Stimulated activated CD4-positive, alpha-beta T cell treated with anti-CD3 and anti-CD28 coated beads, Interleukin-4, amount 100 ng/mL, for 4 hours (primary cell): ENCODE measurements around the gene ZNF48.

Experiments used
- DNase-seq, 2 experiments: peaks; one replicate each; pipeline ENCODE4 v3.0.0-alpha.2; 2020

ZNF48 gene

DNA sequence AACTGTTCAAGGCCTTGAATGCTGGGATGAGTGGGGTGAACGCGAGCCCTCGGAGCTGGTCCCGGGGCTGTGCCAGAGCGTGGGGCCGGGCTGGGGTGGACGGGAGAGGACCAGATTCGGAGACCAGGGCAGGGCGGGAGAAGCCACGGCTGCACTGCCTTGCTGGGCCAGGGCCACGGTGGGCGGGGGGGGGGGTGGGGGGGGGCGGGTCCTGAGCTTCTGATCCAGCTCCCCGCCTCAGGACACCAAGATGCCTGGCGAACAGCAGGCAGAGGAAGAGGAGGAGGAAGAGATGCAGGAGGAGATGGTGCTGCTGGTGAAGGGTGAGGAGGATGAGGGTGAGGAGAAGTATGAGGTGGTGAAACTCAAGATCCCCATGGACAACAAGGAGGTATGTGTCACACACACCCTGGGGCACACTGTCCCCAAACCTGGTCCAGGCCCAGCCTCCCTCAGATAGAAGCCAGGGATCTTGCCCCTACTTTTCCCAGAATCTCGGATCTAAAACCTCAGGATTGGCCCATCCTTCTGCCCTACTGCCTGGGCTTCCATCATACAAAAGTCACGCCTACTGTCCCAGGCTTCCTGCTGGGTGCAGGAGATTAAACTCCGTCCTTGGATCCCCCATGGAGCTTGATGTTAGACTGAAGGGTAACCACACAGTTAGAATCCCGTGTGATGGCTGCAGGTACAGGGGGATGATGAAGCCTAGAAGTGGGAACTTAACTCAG lies 12.7 kb downstream of the ZNF48 start:
- no peak for DNase-seq

DNA sequence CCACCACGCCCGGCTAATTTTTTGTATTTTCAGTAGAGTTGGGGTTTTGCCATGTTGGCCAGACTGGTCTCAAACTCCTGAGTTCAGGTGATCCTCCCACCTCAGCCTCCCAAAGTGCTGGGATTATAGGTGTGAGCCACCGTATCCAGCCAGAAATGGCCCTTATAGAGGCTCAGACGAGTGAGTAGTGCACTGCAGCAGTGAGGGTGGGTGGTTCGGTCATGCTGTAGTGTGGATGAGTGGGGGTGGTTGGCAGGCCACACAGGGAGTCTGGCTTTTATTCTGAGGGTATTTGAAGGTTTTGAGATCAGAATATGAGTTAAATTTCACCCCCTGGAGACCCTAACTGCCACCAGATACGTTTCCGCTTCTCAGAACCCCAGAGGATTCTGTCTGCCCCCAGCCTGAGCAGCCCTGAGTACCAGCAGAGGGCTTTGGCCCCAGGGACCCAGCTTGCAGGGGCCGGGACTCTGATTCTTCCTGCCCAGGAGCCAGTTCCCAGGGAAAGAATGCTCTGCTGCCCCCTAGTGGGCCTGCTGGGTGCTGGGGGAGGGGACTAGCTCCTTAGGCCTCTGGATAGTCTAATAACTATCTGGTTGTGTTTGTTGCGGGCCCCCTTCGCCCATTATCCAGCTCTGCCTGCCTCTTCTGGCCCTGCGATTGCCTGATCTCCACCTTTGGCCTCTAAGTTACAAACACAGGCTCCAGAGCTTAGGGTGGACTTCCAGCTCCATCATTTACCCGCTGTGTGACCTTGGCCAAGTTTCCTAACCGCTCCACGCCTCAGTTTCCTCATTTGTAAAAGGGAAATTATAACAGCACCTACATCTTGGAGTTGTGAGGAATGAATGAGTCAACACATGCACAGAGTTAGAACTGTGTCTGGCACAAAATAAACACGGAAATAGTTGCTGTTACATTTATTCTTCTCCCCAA lies 14.2 kb downstream of the ZNF48 start:
- DNase-seq, result peak; percentile 86 to 92

DNA sequence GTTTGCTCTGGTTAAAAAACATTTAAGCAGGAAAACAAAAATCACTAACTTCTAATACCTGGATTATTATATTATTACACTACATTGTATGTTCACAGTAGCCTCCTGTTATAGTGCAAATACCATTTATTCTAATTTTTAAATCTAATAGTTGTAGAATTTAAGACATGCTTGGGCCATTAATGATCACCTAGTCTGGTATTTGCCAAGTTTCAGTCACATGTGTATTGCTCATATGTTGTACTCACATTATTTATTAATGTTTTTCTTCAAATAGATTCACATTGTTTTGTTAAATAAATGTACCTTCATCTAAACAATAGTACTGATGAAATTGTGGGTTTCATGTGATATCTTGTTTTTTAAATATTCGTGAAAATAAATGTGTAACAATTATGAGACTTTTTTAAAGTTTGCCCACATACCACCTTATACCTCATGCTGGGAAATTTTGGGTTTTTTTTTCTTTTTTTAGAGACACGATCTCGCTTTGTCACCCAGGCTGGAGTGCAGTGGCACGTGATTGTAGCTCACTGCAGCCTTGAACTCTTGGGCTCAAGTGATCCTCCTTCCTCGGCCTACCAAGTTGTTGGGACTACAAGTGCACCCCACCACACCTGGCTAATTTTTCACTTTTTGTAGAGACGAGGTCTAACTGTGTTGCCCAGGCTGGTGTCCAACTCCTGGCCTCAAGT lies 18.0 kb downstream of the ZNF48 start:
- DNase-seq, result no peak

DNA sequence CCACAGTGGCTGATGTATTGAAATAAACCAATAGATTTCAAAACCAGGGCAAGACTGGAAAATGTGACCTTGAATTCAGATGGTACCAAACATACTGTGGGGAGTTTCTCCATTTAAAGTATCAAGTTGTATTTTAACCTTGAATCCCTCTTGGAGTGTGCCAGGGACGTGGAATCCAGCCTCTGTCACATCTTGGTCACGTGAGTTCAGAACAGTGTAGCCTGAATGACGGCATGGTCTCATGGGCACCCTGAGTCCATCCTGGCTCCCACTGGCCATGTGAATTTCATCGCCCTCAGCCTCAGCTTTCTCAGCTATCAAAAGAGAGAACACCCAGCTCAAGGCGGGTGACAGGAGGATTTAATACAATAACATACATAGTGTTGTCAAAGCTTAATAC lies 18.9 kb downstream of the ZNF48 start:
- DNase-seq, result no peak

DNA sequence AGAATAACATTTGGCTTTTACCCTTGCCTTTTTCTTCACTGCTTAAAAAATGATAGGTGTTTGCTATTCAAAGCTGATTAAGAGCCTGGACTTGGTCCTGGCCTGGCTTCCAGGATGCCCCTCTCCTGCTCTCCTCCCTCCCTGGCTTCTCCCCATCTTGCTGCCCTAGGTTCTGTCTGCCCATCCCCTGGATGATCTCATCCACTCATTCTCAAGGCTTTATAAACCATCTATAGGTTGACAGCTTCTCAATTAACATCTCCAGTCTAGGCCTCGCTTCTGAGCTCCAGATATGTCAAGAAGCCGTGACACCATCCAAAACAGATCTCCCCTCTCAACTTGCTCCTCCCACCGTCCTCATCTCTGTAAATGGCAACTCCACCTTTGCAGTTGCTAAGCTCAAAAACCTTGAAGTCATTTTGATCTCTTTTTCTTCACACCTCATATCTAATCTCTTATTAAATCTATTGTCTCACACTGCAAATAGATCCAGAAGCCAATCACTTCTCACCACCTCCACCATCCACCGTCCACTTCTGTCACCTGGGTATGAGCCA lies 20.9 kb downstream of the ZNF48 start:
- DNase-seq, result no peak

DNA sequence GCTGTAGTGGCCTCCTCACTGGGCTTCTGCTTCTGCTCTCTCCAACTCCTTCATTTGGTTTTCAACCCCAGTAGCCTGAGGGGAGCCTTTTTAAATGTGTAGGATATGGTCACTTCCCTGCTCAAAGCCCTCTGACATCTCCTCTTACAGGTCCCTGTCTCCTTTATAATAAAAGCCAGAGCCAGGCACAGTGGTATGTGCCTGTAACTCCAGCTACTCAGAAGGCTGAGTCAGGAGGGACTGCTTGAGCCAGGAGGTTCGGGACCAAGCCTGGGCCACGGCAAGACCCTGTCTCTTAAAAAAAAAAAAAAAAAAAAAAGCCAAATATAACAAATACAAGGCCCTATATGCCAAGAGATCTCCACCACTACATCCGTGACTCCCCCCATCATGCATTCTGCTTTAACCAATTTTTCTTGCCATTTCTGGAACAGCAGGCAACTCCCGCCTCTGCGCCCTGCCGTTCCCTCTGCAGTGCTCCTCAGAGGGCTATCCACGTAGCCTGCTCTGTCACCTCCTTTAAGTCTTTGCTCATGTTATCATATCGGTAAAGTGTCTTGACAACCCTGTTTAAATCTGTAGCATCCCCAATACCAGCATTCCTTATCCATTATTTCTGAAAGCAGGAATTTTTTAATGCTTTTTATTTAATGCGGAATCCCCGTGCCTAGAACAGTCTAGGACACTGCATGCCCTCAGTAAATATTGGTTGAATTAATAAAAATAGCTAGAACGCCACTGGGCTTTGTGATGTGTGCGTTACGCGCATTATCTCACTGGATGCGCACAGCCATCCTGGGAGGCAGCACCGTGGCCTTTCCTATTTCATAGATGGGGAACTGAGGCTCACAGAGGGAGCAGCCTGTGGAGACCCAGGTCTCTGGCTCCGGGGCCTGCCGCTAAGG lies 21.7 kb downstream of the ZNF48 start:
- no peak for DNase-seq

DNA sequence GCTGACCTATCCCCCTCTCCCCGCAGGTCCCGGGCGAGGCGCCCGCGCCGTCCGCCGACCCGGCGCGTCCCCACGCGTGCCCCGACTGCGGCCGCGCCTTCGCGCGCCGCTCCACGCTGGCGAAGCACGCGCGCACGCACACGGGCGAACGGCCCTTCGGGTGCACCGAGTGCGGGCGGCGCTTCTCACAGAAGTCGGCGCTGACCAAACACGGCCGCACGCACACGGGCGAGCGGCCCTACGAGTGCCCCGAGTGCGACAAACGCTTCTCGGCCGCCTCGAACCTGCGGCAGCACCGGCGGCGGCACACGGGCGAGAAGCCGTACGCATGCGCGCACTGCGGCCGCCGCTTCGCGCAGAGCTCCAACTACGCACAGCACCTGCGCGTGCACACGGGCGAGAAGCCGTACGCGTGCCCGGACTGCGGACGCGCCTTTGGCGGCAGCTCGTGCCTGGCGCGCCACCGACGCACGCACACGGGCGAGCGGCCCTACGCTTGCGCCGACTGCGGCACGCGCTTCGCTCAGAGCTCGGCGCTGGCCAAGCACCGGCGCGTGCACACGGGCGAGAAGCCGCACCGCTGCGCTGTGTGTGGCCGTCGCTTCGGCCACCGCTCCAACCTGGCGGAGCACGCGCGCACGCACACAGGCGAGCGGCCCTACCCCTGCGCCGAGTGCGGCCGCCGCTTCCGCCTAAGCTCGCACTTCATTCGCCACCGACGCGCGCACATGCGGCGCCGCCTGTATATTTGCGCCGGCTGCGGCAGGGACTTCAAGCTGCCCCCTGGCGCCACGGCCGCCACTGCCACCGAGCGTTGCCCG lies 22.5 kb downstream of the ZNF48 start:
- peak; percentile 86 to 90 for DNase-seq

DNA sequence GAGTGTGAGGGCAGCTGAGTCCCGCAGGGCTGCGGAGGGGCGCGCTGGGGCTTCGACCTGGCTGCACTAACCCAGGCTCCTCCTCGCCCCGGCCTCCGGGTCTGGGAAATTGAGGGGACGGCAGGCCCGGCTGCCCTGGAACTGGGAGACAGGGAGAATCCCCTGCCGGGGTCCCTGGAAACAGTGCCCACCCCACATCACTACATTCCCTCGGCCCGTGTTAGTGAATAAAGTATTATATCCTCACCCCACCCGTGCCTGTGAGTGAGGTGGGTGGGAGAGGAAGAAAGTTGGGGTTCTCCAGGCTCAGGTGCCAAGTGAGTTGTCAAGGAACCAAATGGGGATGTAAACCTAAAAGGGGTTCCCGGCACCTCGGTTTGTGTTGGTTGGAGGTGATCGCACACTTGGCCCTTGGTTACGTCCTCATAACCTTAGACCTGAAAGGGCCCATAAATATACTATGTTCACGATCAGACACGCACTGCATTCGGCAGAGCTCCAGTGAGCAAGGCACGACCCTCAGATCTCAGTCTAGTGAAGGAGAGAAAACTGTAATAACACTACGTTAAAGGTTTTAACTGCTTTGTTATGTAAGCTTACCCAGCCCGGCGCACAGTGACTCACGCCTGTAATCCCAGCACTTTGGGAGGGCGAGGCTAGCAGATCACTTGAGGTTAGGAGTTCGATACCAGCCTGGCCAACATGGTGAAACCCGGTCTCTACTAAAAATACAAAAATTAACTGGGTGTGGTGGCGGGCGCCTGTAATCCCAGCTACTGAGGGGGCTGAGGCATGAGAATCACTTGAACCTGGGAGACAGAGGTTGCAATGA lies 23.3 kb downstream of the ZNF48 start:
- DNase-seq, result peak in 1 of 2 experiments; percentile 7

DNA sequence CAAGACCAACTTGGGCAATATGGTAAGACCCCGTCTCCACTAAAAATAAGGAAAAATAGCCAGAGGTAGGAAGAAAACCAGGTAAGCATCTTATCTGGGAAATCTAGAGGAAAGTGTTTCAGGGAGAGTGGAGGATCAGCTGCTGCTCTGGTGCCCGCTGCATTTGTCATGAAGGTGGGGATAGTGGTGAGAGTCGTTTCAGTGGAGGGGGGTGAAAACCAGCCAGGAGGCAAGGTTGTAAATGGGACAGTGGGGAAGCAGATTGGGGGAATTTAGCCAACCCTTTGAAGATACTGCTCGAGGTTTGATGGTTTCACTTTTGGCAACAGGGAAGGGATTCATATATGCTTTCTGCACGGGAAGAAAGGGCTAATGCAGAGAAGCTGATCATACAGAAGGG lies 25.8 kb downstream of the ZNF48 start:
- DNase-seq, result no peak

DNA sequence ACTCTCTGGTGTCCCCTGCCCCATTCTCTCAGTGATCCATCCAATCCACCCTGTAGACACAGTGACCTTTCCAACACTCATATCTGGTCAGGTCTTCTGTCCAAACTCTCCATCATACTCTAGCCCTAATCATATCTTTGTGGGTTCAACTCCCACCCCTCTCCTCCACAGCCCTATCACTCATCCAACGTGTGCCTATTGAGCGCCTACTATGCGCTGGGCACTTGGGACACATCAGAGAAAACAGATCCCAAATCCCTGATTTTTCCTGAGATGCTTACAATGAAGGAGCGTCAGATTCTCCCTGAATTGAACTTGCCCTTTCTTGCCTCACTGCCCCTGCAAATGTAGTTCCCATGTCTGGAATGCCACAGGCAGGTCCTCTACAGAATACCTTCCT lies 32.8 kb downstream of the ZNF48 start:
- no peak for DNase-seq

DNA sequence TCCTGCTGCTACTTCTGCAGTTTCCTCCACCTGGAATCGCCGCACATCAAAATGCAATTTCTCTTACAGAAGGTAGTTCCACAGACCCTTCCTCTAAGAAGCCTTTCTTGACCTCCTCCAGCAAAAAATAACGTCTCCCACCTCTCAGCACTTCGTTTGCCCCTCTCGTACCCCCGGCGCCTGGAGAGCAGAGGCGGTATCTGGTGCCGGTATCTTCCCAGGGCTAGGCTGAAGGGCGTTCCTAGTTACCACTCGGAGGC lies 34.1 kb downstream of the ZNF48 start:
- DNase-seq, result no peak

DNA sequence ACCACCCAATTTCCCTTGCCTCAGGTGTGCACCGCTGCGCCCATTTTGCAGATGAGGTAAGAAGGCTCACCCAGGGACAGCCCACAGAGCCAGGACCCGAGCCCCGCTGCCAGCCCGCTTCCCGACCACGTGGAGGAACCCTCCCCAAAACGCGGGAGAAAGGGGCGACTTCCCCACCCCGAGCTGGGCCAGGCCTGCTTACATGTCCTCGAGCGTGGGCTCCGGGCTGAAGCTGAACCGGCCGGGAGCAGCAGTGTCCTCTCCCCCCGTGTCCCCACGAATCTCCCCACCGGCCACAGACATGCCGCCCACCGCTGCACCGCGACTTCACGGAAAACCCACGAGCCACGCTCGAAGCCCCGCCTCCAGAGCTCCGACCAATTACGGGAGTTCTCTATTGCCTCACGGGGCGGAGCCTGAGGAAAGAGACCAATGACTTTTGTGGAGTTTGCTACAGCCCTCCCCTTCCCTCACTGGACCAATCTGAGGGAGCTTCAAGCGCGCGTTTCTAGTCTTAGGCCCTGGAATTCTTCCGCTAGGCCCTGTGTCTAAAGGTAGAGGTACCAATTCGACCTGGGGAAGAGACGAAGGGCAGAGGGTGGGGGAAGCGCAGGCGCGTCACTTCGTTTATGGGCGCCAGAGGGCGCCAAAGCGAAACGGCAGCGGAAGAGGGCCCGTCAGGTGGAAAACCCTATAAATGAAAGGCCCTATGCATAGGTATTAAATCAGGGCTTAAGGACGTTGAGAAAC lies 34.6 kb downstream of the ZNF48 start, which contains the start of gene DCTPP1:
Gene DCTPP1 (minus strand): TSS at position 353 of the 750 bp plus-strand sequence. CDS start 50 bp downstream, at position 303.
- DNase-seq, result peak; percentile 90 to 98

DNA sequence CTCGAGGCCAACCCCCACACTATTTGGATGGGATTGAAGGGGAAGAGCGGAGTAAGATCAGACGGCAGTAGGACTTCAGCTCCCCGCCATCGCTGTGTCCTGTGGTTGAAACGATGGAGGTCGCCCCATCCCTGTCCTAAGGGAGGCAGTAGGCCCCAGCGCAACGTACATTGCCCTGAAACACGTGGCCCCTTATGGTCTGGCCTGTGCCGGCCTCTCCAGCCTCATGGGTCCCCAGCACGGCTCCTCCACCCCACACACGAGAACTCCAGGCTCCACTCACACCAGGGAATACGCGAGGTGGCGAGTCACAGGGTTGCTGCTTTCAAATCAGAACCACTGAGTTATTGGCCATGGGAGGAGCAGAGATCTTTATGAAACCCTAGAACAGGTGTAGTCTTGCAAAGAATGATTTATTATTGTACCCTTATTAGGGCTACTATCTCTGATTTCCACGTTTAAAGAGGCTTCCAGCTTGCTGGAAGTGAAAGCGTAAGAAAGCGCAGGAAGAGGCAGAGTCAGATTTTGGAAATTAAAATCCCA lies 35.3 kb downstream of the ZNF48 start:
- no peak for DNase-seq

DNA sequence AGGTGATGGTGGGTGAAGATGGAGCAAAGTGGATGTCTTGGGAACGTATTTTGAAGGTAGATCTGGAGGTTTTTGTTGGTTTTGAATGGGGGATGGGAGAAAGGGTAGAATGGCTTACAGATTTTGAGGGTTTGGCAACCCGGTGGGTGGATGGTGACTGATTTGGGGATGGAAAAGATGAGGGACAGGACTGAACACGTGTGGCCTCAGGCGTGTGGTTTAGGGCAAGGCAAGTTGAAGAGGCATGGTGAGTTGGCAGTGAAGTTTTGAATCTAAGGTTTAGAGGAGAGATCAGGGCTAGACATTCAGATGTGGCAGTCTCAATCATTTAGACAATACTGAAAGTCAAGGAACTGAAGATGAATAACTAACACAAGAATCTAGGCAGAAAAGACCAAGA lies 39.6 kb downstream of the ZNF48 start:
- DNase-seq, result peak in 1 of 2 experiments; percentile 28

DNA sequence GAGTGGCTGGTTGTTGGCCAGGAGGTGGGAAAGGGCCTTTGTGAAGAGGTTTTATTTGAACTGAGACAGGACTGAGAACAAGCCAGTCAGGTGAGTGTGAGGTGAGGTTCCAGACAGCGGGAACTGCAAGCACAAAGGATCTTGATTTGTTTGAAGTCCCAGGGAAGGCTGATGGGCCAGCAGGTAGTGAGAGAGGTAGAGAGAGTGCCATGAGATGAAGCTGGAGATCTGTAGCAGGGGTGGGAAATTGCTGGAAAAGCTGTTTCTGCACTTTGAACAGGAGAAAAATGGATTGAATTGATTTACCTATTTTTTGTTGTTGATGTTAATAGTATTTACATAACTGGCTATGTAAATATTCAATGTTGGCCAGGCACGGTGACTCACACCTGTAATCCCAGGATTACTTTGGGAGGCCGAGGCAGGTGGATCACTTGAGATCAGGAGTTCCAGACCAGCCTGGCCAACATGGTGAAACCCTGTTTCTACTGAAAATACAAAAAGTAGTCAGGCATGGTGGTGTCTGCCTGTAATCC lies 42.4 kb downstream of the ZNF48 start:
- no peak for DNase-seq

DNA sequence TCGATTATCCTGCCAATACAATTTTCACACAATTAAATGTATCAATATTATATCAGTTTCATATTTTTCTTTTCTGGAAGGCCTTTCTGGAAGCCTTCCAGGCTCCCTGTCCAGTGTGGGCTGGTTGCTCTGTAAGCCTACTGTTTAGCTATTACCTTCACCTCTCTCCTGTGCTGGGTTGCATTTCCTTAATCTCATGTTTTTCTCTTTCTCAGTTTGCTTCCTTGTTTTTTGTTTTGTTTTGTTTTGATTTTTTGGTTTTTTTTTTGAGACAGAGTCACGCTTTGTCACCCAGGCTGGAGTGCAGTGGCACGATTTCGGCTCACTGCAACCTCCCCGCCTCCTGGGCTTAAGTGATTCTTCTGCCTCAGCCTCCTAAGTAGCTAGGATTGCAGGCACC lies 43.6 kb downstream of the ZNF48 start:
- DNase-seq, result no peak

DNA sequence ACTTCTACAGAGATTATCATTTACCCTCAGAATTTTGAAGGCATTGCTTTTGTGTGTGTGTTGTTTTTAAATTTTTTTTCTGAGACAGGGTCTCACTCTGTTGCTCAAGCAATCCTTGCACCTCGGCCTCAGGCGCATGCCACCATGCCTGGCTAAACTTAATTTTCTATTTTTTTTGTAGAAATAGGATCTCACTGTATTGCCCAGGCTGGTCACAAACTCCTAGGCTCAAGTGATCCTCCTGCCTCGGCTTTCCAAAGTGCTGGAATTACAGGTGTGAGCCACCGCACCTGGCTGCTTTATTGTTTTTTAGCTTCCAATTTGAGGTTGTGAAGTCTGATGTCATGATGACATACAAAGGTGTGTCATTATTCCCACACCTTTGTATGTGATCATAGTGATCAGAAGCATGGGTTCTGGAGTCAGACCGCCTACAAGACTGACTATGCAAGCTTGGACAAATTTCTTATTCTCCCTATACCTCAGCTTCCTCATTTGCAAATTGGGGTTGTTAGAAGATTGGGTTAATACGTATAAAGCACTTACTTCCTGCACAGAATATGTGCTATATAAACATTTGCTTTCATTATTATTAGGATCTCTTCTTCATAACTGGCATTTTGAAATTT lies 44.6 kb downstream of the ZNF48 start:
- no peak for DNase-seq

DNA sequence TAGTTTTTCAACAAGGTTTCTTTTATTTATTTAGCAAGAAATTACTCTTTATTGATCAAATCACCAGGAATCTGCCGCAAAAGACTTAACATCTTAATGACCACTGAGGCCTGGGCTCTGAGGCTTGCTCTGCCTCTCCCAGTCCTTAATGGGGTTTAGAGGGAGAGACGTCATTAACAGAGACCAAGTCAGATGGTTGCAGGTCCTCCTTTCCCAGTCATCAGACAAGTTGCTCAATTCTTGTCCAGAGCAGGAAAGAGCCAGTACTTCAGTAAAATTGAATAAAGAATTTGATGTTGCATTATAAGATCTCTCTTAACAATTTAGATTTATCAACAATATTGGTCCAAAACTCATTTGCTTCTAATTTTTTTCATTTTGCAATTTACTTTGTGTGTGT lies 48.4 kb downstream of the ZNF48 start:
- DNase-seq, result no peak
